Fibroblast of mammary gland (primary cell): ENCODE results near the gene PALB2.
"Not testable (repeated sequence)": the region's sequence is repeated elsewhere in the genome, so short reads cannot be mapped to it uniquely, and the experiment has no call there.

Source experiments
- DNase-seq: peaks from one replicate; pipeline ENCODE4 v3.0.0-alpha.2; 2010; ENCODE audit warnings: low read depth
- H3K4me3 ChIP-seq: 2 replicates; pipeline ENCODE4 v1.5.1; 2011; ENCODE audit warnings: low read depth, mild to moderate bottlenecking, low read length, moderate library complexity; ENCODE audit not compliant: control insufficient read depth
- TF ChIP-seq, protein P1 (sequence below): conservative IDR thresholded peaks from 2 replicates; pipeline ENCODE4 v1.5.1; 2011; ENCODE audit warnings: low read depth, low read length, inconsistent platforms; ENCODE audit not compliant: control insufficient read depth, insufficient read depth

The PALB2 gene

DNA sequence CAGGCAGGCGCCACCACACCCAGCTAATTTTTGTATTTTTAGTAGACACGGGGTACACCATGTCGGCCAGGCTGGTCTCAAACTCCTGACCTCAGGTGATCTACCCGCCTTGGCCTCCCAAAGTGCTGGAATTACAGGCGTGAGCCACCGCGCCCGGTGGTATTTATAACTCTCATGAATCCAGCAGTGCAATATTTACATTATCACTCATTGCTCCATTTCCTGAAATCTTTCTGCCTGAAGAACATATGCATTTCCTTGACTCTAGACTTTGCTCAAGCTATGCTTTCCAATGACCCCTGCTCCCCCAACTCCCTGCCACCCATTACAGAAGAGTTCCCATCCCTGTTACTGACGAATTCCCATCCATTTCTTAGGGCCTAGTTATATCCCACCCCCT is 25.3 kb downstream of the PALB2 start:
- DNase-seq: no peak
- TF ChIP-seq, protein P1, sequence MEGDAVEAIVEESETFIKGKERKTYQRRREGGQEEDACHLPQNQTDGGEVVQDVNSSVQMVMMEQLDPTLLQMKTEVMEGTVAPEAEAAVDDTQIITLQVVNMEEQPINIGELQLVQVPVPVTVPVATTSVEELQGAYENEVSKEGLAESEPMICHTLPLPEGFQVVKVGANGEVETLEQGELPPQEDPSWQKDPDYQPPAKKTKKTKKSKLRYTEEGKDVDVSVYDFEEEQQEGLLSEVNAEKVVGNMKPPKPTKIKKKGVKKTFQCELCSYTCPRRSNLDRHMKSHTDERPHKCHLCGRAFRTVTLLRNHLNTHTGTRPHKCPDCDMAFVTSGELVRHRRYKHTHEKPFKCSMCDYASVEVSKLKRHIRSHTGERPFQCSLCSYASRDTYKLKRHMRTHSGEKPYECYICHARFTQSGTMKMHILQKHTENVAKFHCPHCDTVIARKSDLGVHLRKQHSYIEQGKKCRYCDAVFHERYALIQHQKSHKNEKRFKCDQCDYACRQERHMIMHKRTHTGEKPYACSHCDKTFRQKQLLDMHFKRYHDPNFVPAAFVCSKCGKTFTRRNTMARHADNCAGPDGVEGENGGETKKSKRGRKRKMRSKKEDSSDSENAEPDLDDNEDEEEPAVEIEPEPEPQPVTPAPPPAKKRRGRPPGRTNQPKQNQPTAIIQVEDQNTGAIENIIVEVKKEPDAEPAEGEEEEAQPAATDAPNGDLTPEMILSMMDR: no peak
- H3K4me3 ChIP-seq: no peak overlapping the region

DNA sequence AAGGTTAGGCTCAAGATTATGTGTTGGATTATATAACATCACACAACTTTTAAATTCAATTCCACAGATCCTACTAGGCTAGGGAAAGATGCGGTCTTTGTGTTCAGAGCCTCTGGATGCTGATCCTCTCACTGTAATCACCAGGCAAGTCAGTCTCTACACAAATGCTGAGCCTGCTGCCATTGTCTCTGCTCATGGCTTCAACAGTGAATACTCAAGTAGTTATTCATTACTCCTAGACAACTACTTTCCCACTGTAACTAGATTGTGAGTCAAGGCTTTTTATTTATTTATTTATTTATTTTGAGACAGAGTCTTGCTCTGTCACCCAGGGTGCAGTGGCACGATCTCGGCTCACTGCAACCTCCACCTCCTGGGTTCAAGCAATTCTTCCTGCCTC is 29.2 kb downstream of the PALB2 start:
- no peak for DNase-seq
- TF ChIP-seq, protein P1: no peak

DNA sequence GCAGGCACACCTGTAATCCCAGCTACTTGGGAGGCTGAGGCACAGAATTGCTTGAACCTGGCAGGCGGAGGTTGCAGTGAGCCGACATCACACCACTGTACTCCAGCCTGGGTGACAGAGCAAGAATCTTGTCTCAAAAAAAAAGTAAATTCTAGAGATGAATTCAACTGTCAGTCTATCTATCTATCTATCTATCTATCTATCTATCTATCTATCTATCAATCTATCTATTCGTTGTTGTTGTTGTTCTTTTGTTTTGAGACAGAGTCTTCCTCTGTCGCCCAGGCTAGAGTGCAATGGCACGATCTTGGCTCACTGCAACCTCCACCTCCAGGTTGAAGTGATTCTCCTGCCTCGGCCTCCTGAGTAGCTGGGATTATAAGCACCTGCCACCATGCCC is 30.2 kb downstream of the PALB2 start:
- not testable (repeated sequence) for DNase-seq

More for the DNA sequence above, 29.2 kb downstream of the PALB2 start:
- H3K4me3 ChIP-seq: no peak overlapping the region

DNA sequence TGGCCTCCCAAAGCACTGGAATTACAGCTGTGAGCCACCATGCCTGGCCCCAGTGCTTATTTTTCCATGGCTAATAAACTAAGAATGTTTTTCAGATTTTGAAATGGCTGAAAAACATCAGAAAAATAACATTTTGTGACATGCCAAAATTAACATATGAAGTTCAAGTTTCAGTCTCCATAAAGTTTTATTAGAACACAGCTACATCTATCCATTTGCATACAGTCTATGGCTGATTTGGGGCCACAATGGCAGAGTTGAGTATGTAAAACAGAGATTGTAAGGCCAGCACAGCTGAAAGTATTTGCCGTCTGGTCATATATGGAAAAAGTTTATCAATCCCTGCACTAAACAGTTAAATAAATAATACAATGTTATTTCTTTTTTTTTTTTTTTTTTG is 31.2 kb downstream of the PALB2 start:
- DNase-seq: no peak
- no peak overlapping the region for H3K4me3 ChIP-seq
- TF ChIP-seq, protein P1: no peak

More for the DNA sequence above, 30.2 kb downstream of the PALB2 start:
- not testable (repeated sequence) for H3K4me3 ChIP-seq

DNA sequence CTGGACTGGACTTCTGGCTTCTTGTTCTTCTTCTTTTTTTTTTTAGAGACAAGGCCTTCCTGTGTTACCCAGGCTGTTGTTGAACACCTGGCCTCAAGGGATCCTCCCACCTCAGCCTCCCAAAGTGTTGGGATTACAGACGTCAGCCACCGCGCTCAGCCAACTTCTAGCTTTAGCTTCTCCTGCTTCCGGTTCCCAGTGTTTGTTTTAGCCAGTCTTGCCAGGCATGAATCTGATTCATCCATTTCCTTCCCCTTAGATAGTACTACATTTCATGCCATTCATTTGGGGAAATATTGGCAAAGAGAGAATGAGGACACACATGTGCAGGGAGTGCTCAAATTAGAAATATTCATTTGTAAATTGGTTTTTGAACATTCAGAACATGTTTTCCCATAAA is 32.9 kb downstream of the PALB2 start:
- TF ChIP-seq, protein P1: no peak
- no peak overlapping the region for H3K4me3 ChIP-seq
- peak; percentile 47 for DNase-seq

DNA sequence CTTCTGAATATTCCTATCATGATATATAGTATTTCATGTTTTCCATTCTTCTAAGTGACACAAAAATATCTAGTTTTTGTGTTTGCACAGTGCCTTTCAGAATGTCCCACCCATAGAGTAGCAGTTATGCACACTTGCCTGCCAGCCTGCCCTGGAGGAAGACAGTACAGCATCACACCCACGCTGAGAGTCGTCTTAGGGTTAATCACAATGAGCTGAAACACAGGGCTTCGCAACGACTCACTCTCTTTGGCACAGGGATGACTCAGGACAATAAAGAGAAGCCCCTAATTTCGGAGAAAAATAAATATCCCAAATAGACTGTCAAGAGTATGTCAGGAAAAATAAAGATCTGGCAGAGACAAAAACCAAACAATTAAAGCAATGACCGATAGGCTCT is 33.4 kb downstream of the PALB2 start:
- TF ChIP-seq, protein P1: no peak
- peak; percentile 19 for DNase-seq
- no peak overlapping the region for H3K4me3 ChIP-seq

DNA sequence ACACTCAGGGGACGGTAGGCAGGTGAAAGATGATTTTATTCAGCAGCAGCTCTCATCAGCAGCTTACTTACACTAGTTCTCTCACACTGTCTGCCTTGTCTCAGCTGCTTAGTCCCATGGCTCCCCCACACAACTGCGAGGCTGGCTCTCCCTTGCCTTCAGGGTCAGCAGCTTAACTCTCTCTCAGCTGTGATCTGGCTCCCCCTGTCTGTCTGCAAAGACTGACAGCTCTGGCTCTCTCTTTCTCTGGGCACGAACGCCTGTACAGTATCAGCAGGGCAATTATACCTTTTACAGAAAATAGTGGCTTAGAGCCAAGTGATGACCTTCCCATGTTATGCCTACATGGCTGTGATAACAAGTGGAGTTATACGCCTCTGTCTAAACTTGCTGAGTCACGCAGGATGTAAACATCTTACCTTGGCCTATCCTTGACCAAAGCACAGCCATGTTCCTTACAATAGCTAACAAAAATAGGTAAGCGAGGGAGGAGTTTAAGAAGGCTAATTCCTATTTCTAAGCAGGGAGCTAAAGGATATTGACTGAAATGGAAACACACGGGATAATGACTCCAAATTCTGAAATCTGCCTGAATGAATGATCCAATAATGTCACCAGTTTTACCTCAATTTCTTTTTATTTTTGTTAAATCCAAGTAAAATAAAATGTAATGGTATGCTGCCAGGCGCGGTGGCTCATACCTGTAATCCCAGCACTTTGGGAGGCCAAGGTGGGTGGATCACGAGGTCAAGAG is 43.9 kb downstream of the PALB2 start:
- peak; percentile 11 for DNase-seq

More for the DNA sequence above, 43.9 kb downstream of the PALB2 start:
- TF ChIP-seq, protein P1: no peak
- no peak overlapping the region for H3K4me3 ChIP-seq
